KMS-11 (cell line): ENCODE results near the gene ZNF224.

Experiments used
- H2AFZ ChIP-seq: fragments of 200-600 bp; sonication (generic); 2 replicates; pipeline ENCODE4 v1.6.1; 2016; ENCODE audit warnings: antibody characterized with exemption, mixed run types, low read depth
- H3K27ac ChIP-seq: fragments of 200-600 bp; sonication (generic); 2 replicates; pipeline ENCODE4 v1.6.1; 2016; ENCODE audit warnings: mild to moderate bottlenecking, mixed run types
- H3K27me3 ChIP-seq: fragments of 200-600 bp; sonication (generic); 2 replicates; pipeline ENCODE4 v1.6.1; 2017; ENCODE audit warnings: mild to moderate bottlenecking, low read depth, mixed run types, moderate library complexity; ENCODE audit not compliant: insufficient read depth
- H3K36me3 ChIP-seq: fragments of 200-600 bp; sonication (generic); 2 replicates; pipeline ENCODE4 v1.6.1; 2017; ENCODE audit warnings: mild to moderate bottlenecking, mixed run types; ENCODE audit not compliant: insufficient read depth
- H3K4me1 ChIP-seq: fragments of 200-600 bp; sonication (generic); 2 replicates; pipeline ENCODE4 v1.6.1; 2016; ENCODE audit warnings: mild to moderate bottlenecking, low read depth, mixed run types; ENCODE audit not compliant: poor library complexity, severe bottlenecking
- H3K4me2 ChIP-seq: fragments of 200-600 bp; sonication (generic); 2 replicates; pipeline ENCODE4 v1.7.0; 2016; ENCODE audit warnings: mild to moderate bottlenecking, mixed run types
- H3K4me3 ChIP-seq: fragments of 200-600 bp; sonication (generic); IDR thresholded peaks from 2 replicates; pipeline ENCODE4 v1.6.1; 2017; ENCODE audit warnings: low read depth, low read length, mixed read lengths; ENCODE audit not compliant: insufficient read depth
- H3K79me2 ChIP-seq: fragments of 200-600 bp; sonication (generic); 2 replicates; pipeline ENCODE4 v1.6.1; 2016; ENCODE audit warnings: low read depth, mixed run types; ENCODE audit not compliant: insufficient read depth
- H3K9ac ChIP-seq: fragments of 200-600 bp; sonication (generic); 2 replicates; pipeline ENCODE4 v1.6.1; 2016; ENCODE audit warnings: mild to moderate bottlenecking, mixed run types
- H4K20me1 ChIP-seq: fragments of 200-600 bp; sonication (generic); 2 replicates; pipeline ENCODE4 v1.6.1; 2016; ENCODE audit warnings: mild to moderate bottlenecking, mixed run types; ENCODE audit not compliant: insufficient read depth
- CTCF ChIP-seq: fragments of 200-600 bp; sonication (generic); conservative IDR thresholded peaks from 2 replicates; pipeline ENCODE4 v1.6.1; 2017; ENCODE audit warnings: low read depth, mild to moderate bottlenecking, antibody characterized with exemption, low read length, moderate library complexity, mixed read lengths

Gene ZNF224

DNA sequence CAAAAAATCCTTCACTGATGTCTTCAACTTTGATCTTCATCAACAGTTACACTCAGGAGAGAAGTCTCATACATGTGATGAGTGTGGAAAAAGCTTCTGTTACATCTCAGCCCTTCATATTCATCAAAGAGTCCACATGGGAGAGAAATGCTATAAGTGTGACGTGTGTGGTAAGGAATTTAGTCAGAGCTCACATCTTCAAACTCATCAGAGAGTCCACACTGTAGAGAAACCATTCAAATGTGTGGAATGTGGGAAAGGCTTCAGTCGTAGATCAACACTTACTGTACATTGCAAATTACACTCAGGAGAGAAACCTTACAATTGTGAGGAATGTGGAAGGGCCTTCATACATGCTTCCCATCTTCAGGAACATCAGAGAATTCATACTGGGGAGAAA, 62.3 kb downstream of the ZNF224 start:
- no peak overlapping the region for H3K9ac ChIP-seq
- H3K4me1 ChIP-seq: no peaks in the 10 kb centered on the region
- no peak for TF ChIP-seq CTCF
- H3K4me3 ChIP-seq: no peak overlapping the region
- H3K36me3 ChIP-seq: no peaks in the 10 kb centered on the region; the same call in 1 of the 2 replicates
- H4K20me1 ChIP-seq: no peaks in the 10 kb centered on the region
- H3K27me3 ChIP-seq: no peaks in the 10 kb centered on the region
- H3K27ac ChIP-seq: no peak overlapping the region
- H3K79me2 ChIP-seq: no peaks in the 10 kb centered on the region
- no peak overlapping the region for H3K4me2 ChIP-seq
- no peak overlapping the region for H2AFZ ChIP-seq
